ENCODE data around the gene SPI1. TPM values are rescaled to one million over a fixed set of nuclear protein-coding genes. Genes with fewer than 3 reads are reported as not detected.

Gene SPI1
- total RNA-seq, 2 donors from 2014 or later, result not detected

GRCh38 chr11:47375546-47376085, 2.7 kb downstream of the SPI1 start:
- DNase-seq, result no peak
- TF ChIP-seq, protein P1, sequence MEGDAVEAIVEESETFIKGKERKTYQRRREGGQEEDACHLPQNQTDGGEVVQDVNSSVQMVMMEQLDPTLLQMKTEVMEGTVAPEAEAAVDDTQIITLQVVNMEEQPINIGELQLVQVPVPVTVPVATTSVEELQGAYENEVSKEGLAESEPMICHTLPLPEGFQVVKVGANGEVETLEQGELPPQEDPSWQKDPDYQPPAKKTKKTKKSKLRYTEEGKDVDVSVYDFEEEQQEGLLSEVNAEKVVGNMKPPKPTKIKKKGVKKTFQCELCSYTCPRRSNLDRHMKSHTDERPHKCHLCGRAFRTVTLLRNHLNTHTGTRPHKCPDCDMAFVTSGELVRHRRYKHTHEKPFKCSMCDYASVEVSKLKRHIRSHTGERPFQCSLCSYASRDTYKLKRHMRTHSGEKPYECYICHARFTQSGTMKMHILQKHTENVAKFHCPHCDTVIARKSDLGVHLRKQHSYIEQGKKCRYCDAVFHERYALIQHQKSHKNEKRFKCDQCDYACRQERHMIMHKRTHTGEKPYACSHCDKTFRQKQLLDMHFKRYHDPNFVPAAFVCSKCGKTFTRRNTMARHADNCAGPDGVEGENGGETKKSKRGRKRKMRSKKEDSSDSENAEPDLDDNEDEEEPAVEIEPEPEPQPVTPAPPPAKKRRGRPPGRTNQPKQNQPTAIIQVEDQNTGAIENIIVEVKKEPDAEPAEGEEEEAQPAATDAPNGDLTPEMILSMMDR (conservative IDR thresholded peaks at IDR 0.05), result no peak
- H3K9me3 ChIP-seq (ENCODE audit: control insufficient read depth, low read length), result no peaks in the 10 kb centered on the region
- no peaks in the 10 kb centered on the region for H3K27me3 Mint-ChIP-seq (ENCODE audit: insufficient read depth)
- no peaks in the 10 kb centered on the region for H3K9me3 Mint-ChIP-seq
- no peak overlapping the region for H3K4me3 ChIP-seq (ENCODE audit: low read length)
- H3K4me3 Mint-ChIP-seq, result no peak overlapping the region
- no peaks in the 10 kb centered on the region for H3K36me3 ChIP-seq (ENCODE audit: control insufficient read depth, insufficient read depth, low read length)
- H3K4me1 Mint-ChIP-seq, result no peaks in the 10 kb centered on the region
- no peak overlapping the region for H3K27ac ChIP-seq (ENCODE audit: low read depth, low read length)
- WGBS, 2 experiments (ENCODE audit: insufficient coverage in 1 of 2, insufficient read length in 1 of 2), result 93 to 96% methylated on average over 9 to 13 of the region's 13 CpGs
- no peak overlapping the region for H3K9ac ChIP-seq (ENCODE audit: extremely low read depth, low read length, poor library complexity, severe bottlenecking)
- H3K36me3 Mint-ChIP-seq (ENCODE audit: low read depth), result no peaks in the 10 kb centered on the region
- no peaks in the 10 kb centered on the region for H3K4me1 ChIP-seq (ENCODE audit: control insufficient read depth, insufficient read depth, low read length)
- H3K27me3 ChIP-seq (ENCODE audit: control insufficient read depth, insufficient read depth, low read length, poor library complexity, severe bottlenecking), result no peaks in the 10 kb centered on the region
- H3K27ac Mint-ChIP-seq, result no peak overlapping the region

- H3K4me3 ChIP-seq (ENCODE audit: low read length), result no peak overlapping the region
- H3K9ac ChIP-seq (ENCODE audit: extremely low read depth, low read length, poor library complexity, severe bottlenecking), result no peak overlapping the region
- H3K27me3 Mint-ChIP-seq (ENCODE audit: insufficient read depth), result no peaks in the 10 kb centered on the region
- no peaks in the 10 kb centered on the region for H3K36me3 ChIP-seq (ENCODE audit: control insufficient read depth, insufficient read depth, low read length)
- H3K27ac ChIP-seq (ENCODE audit: low read depth, low read length), result no peak overlapping the region
- H3K9me3 ChIP-seq (ENCODE audit: control insufficient read depth, low read length), result no peaks in the 10 kb centered on the region
- H3K36me3 Mint-ChIP-seq (ENCODE audit: low read depth), result no peaks in the 10 kb centered on the region
- H3K9me3 Mint-ChIP-seq, result no peaks in the 10 kb centered on the region
- TF ChIP-seq, protein P1 (conservative IDR thresholded peaks at IDR 0.05), result no peak
- no peaks in the 10 kb centered on the region for H3K4me1 ChIP-seq (ENCODE audit: control insufficient read depth, insufficient read depth, low read length)
- WGBS, 2 experiments (ENCODE audit: insufficient coverage in 1 of 2, insufficient read length in 1 of 2), result 85 to 92% methylated on average over 5 to 8 of the region's 8 CpGs
- H3K27me3 ChIP-seq (ENCODE audit: control insufficient read depth, insufficient read depth, low read length, poor library complexity, severe bottlenecking), result no peaks in the 10 kb centered on the region
- no peak overlapping the region for H3K4me3 Mint-ChIP-seq
- H3K4me1 Mint-ChIP-seq, result no peaks in the 10 kb centered on the region
- H3K27ac Mint-ChIP-seq, result no peak overlapping the region
- DNase-seq, result no peak
Observed at GRCh38 chr11:47375020-47375419, 3.3 kb downstream of the SPI1 start.

GRCh38 chr11:47374720-47375019, 3.7 kb downstream of the SPI1 start:
- TF ChIP-seq, protein P1 (conservative IDR thresholded peaks at IDR 0.05), result no peak
- H3K27me3 Mint-ChIP-seq (ENCODE audit: insufficient read depth), result peaks cover 2% of the 10 kb centered on the region
- Histone ChIP-seq H3K9me3 (ENCODE audit: control insufficient read depth, low read length) (no peaks in the 10 kb centered on the region), H3K36me3 (ENCODE audit: control insufficient read depth, insufficient read depth, low read length) (no peaks in the 10 kb centered on the region), H3K9ac (ENCODE audit: extremely low read depth, low read length, poor library complexity, severe bottlenecking) (no peak overlapping the region), H3K4me1 (ENCODE audit: control insufficient read depth, insufficient read depth, low read length) (no peaks in the 10 kb centered on the region), H3K27me3 (ENCODE audit: control insufficient read depth, insufficient read depth, low read length, poor library complexity, severe bottlenecking) (no peaks in the 10 kb centered on the region), H3K4me3 (ENCODE audit: low read length) (no peak overlapping the region), H3K27ac (ENCODE audit: low read depth, low read length) (no peak overlapping the region)
- no peaks in the 10 kb centered on the region for H3K36me3 Mint-ChIP-seq (ENCODE audit: low read depth)
- 90 to 97% methylated on average over 5 of the region's 5 CpGs for WGBS, 2 experiments (ENCODE audit: insufficient coverage in 1 of 2, insufficient read length in 1 of 2)
- no peaks in the 10 kb centered on the region for H3K4me1 Mint-ChIP-seq
- no peak overlapping the region for H3K27ac Mint-ChIP-seq
- no peak overlapping the region for H3K4me3 Mint-ChIP-seq
- no peaks in the 10 kb centered on the region for H3K9me3 Mint-ChIP-seq
- DNase-seq, result no peak
